Activated CD8-positive, alpha-beta memory T cell treated with anti-CD3 and anti-CD28 coated beads for 1 hour (primary cell): ENCODE results near the gene PLXDC1.

Experiments
- DNase-seq, 2 donors: peaks; one replicate each; pipeline ENCODE4 v3.0.0-alpha.2; 2020; ENCODE audit warnings: low read depth in 1 of 2; ENCODE audit errors: extremely low read depth in 1 of 2

Gene PLXDC1

GRCh38 chr17:39158623-39159022, 7.2 kb upstream of the PLXDC1 start:
- DNase-seq: no peak

- no peak for DNase-seq
These were observed 5.1 kb upstream of the PLXDC1 start for GRCh38 chr17:39156491-39156890.

- DNase-seq: no peak
These were observed 4.2 kb upstream of the PLXDC1 start for GRCh38 chr17:39155654-39156053.

- DNase-seq: peak; percentile 73 to 93
These were observed 2.2 kb upstream of the PLXDC1 start for GRCh38 chr17:39153599-39154051.

- DNase-seq: no peak
These were observed 744 bp upstream of the PLXDC1 start for GRCh38 chr17:39151943-39152818.

GRCh38 chr17:39150795-39151149, 665 bp downstream of the PLXDC1 start:
- no peak for DNase-seq

GRCh38 chr17:39150104-39150634, 1.3 kb downstream of the PLXDC1 start:
- DNase-seq: no peak

- DNase-seq: no peak
These were observed 3.9 kb downstream of the PLXDC1 start for GRCh38 chr17:39147221-39148185.

- DNase-seq: no peak
These were observed 5.2 kb downstream of the PLXDC1 start for GRCh38 chr17:39146273-39146672.

GRCh38 chr17:39145143-39145542, 6.3 kb downstream of the PLXDC1 start:
- no peak for DNase-seq

GRCh38 chr17:39144416-39144840, 7.0 kb downstream of the PLXDC1 start:
- DNase-seq: no peak

GRCh38 chr17:39143552-39144093, 7.8 kb downstream of the PLXDC1 start:
- no peak for DNase-seq

GRCh38 chr17:39141915-39142664, 9.3 kb downstream of the PLXDC1 start:
- DNase-seq: no peak

GRCh38 chr17:39141294-39141693, 10.1 kb downstream of the PLXDC1 start:
- no peak for DNase-seq

GRCh38 chr17:39139561-39139960, 11.9 kb downstream of the PLXDC1 start:
- no peak for DNase-seq

- DNase-seq: no peak
These were observed 12.3 kb downstream of the PLXDC1 start for GRCh38 chr17:39139161-39139511.

GRCh38 chr17:39138431-39139160, 12.8 kb downstream of the PLXDC1 start:
- no peak for DNase-seq

GRCh38 chr17:39134878-39135277, 16.6 kb downstream of the PLXDC1 start:
- no peak for DNase-seq

- DNase-seq: no peak
These were observed 19.2 kb downstream of the PLXDC1 start for GRCh38 chr17:39132192-39132610.

- DNase-seq: no peak
These were observed 19.8 kb downstream of the PLXDC1 start for GRCh38 chr17:39131616-39132015.
